Common myeloid progenitor, CD34-positive (primary cell): ENCODE measurements around the gene OLR1.

Experiments used
- CTCF ChIA-PET: fragments of 350-600 bp; sonication (Branson Sonifier 250); formaldehyde crosslinking; loops from one replicate; lab custom pipeline; 2021; ENCODE audit warnings: antibody characterized with exemption; lab: Charles Lee
- POLR2A ChIA-PET: fragments of 350-600 bp; sonication (Branson Sonifier 250); formaldehyde crosslinking; loops from one replicate; lab custom pipeline; 2021; ENCODE audit warnings: antibody characterized with exemption; lab: Charles Lee
- DNase-seq, 3 donors: peaks; one replicate each; pipeline versions ENCODE4 v3.0.0 to v3.0.0-alpha.2; 2013
- H3K27ac ChIP-seq, 2 experiments: 1 replicate in 1 of 2; 2 replicates in 1 of 2; pipeline ENCODE4 v1.7.0; 2013; ENCODE audit warnings: inconsistent platforms in 2 of 2, low read length in 2 of 2, mild to moderate bottlenecking in 2 of 2, low read depth in 1 of 2, moderate library complexity in 1 of 2; ENCODE audit not compliant: severe bottlenecking in 2 of 2, insufficient read depth in 1 of 2, poor library complexity in 1 of 2
- H3K27me3 ChIP-seq, 5 experiments: replicated peaks in 2 of 5; 1 replicate in 3 of 5; 2 replicates in 2 of 5; pipeline versions ENCODE4 v1.6.1 to v1.7.0; 2013; ENCODE audit warnings: low read length in 4 of 5, mild to moderate bottlenecking in 2 of 5, moderate library complexity in 2 of 5, inconsistent platforms in 1 of 5; ENCODE audit not compliant: insufficient read depth in 5 of 5, control insufficient read depth in 4 of 5
- H3K36me3 ChIP-seq, 4 experiments: 1 replicate in 2 of 4; 2 replicates in 2 of 4; pipeline versions ENCODE4 v1.6.1 to v1.7.0; 2013; ENCODE audit warnings: low read length in 3 of 4, control low read depth in 1 of 4, mild to moderate bottlenecking in 1 of 4; ENCODE audit not compliant: control insufficient read depth in 4 of 4, insufficient read depth in 4 of 4
- H3K4me1 ChIP-seq, 4 experiments: 1 replicate in 3 of 4; 2 replicates in 1 of 4; pipeline versions ENCODE4 v1.6.1 to v1.7.1; 2013; ENCODE audit warnings: low read length in 3 of 4, mild to moderate bottlenecking in 3 of 4, control low read depth in 1 of 4, inconsistent platforms in 1 of 4, moderate library complexity in 1 of 4; ENCODE audit not compliant: control insufficient read depth in 4 of 4, insufficient read depth in 4 of 4; ENCODE audit errors: control extremely low read depth in 1 of 4
- H3K4me3 ChIP-seq, 7 experiments: 1 replicate in 4 of 7; 2 replicates in 3 of 7; pipeline versions ENCODE4 v1.5.1 to v1.7.0; 2013; ENCODE audit warnings: mild to moderate bottlenecking in 7 of 7, low read length in 6 of 7, moderate library complexity in 6 of 7, inconsistent platforms in 2 of 7, low read depth in 2 of 7, control low read depth in 1 of 7; ENCODE audit not compliant: insufficient read depth in 4 of 7, control insufficient read depth in 1 of 7; ENCODE audit errors: extremely low read depth in 1 of 7
- H3K9me3 ChIP-seq, 5 experiments: 1 replicate in 4 of 5; 2 replicates in 1 of 5; pipeline versions ENCODE4 v1.6.1 to v1.7.1; 2013; ENCODE audit warnings: low read length in 4 of 5, mild to moderate bottlenecking in 2 of 5, inconsistent platforms in 1 of 5, low read depth in 1 of 5, moderate library complexity in 1 of 5; ENCODE audit not compliant: control insufficient read depth in 4 of 5, insufficient read depth in 2 of 5; ENCODE audit errors: control extremely low read depth in 1 of 5
- WGBS: methylation state at CpG from one replicate; pipeline ENCODE4 v1.1.5; 2013; ENCODE audit not compliant: insufficient coverage; 5-methylcytosine and 5-hydroxymethylcytosine counted together

The OLR1 gene

DNA sequence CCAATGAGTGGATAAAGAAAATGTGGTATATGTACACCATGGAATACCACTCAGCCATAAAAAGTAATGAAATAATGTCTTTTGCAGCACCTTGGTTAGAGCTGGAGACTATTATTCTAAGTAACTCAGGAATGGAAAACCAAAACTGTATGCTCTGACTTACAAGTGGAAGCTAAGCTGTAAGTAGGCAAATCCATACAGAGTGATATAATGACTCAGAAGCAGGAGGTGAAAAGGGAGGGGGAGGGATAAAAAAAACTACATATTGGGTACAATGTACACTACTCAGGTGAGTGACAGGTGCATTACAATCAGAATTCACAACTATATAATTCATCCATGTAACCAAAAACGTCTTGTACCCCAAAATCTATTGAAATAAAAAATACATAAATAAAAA is 58.0 kb downstream of the OLR1 start:
- Histone ChIP-seq H3K4me3 (no peak overlapping the region), H3K36me3 (no peaks in the 10 kb centered on the region), H3K9me3 (peaks cover 0 to 7% (median 0%) of the 10 kb centered on the region in 5 experiments), H3K4me1 (peaks cover 0 to 3% (median 1%) of the 10 kb centered on the region in 4 experiments), H3K27me3 (no peaks in the 10 kb centered on the region), H3K27ac (no peak overlapping the region)
- CTCF ChIA-PET: interaction anchor here (0.9 kb wide), 1 partner anchor 13 kb away, joined by 3 read pairs; no protein-coding TSS in a partner anchor
- WGBS: no CpG with 5 or more reads among the region's 1 CpG
- DNase-seq: no peak
- POLR2A ChIA-PET: no interaction called here

DNA sequence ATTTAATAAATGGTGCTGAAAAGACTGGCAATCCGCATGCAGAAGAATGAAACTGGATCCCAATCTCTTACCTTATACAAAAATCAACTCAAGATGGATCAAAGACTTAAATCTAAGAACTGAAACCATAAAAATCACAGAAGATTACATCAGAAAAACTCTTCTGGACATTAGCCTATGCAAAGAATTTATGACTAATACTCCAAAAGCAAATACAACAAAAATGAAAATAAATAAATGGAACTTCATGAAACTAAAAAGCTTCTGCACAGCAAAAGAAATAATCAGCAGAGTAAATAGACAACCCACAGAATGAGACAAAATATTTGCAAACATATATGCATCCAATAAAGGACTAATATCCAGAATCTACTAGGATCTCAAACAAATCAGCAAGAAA is 58.9 kb downstream of the OLR1 start:
- no peak overlapping the region for H3K27ac ChIP-seq
- H3K9me3 ChIP-seq: peaks cover 0 to 7% (median 0%) of the 10 kb centered on the region in 5 experiments
- ChIA-PET CTCF (interaction anchor here (0.9 kb wide), 1 partner anchor 12 kb away, joined by 3 read pairs; no protein-coding TSS in a partner anchor), POLR2A (no interaction called here)
- H3K4me1 ChIP-seq: peaks cover 0 to 3% (median 1%) of the 10 kb centered on the region in 4 experiments
- no peak overlapping the region for H3K4me3 ChIP-seq
- no peaks in the 10 kb centered on the region for H3K27me3 ChIP-seq
- WGBS: 86% methylated on average over 1 of the region's 1 CpG
- no peak for DNase-seq
- H3K36me3 ChIP-seq: no peaks in the 10 kb centered on the region

DNA sequence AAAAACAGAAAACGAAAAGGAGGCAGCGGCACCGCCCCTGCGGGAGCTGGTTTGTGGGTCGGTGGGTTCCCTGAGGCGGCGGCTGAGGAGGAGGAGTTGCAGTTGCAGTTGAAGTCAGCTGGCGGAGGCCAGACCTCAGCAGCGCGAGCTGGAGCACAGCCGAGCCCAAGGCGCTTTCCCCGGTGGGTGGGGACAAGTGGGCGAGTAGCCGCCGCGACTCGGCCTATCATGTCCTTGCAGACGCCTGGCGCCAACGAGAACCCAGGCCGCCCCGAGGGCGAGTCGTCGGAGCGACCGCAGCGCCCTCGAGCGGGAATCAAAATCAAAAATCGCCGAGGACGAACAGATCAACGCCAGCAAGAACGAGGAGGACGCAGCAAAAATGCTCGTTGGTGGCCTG is 60.5 kb downstream of the OLR1 start:
- Histone ChIP-seq H3K36me3 (no peaks in the 10 kb centered on the region), H3K4me3 (no peak overlapping the region), H3K27me3 (no peaks in the 10 kb centered on the region), H3K27ac (no peak overlapping the region), H3K9me3 (peaks cover 0 to 7% (median 0%) of the 10 kb centered on the region in 5 experiments), H3K4me1 (peaks cover 0 to 3% (median 1%) of the 10 kb centered on the region in 4 experiments)
- 93% methylated on average over 38 of the region's 38 CpGs for WGBS
- POLR2A ChIA-PET: no interaction called here
- no peak for DNase-seq
- CTCF ChIA-PET: interaction anchor here (0.9 to 1.4 kb wide), 2 partner anchors 15 to 21 kb away, joined by 3 read pairs; no protein-coding TSS in a partner anchor

DNA sequence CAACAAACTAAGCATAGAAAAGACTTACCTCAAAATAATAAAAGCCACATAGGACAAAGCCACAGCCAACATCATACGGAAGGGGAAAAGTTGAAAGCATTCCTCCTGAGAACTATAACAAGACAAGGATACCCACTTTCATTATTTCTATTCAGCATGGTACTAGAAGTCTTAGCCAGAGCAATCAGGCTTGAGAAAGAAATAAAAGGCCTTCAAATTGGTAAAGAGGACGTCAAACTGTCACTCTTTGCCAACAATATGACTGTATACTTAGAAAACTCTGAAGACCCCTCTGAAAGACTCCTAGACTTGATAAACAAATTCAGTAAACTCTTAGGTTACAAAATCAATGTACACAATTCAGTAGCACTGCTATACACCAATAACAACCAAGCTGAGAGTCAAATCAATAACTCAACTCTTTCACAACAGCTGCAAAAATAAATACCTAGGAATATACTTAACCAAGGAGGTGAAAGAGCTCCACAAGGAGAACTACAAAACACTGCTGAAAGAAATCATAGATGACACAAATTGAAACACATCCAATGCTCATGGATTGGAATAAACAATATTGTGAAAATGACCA is 61.6 kb downstream of the OLR1 start:
- 90% methylated on average over 1 of the region's 2 CpGs for WGBS

More for the DNA sequence above, 61.6 kb downstream of the OLR1 start:
- Histone ChIP-seq H3K4me1 (peaks cover 0 to 3% (median 1%) of the 10 kb centered on the region in 4 experiments), H3K27ac (no peak overlapping the region), H3K36me3 (no peaks in the 10 kb centered on the region), H3K27me3 (no peaks in the 10 kb centered on the region), H3K9me3 (peaks cover 0 to 7% (median 0%) of the 10 kb centered on the region in 5 experiments), H3K4me3 (no peak overlapping the region)
- ChIA-PET CTCF (interaction anchor here (0.9 to 1.4 kb wide), 2 partner anchors 14 to 20 kb away, joined by 3 read pairs; no protein-coding TSS in a partner anchor), POLR2A (no interaction called here)
- DNase-seq: no peak
